HEK293 (cell line): ENCODE results near the gene ANKRD53.

Experiments
- GLI4 ChIP-seq: fragments of 450-650 bp; formaldehyde crosslinking; IDR thresholded peaks from 2 replicates; pipeline ENCODE4 v1.5.1; 2016; ENCODE audit warnings: missing biosample characterization, missing genetic modification characterization
- KLF16 ChIP-seq: fragments of 450-650 bp; formaldehyde crosslinking; IDR thresholded peaks from 2 replicates; pipeline ENCODE4 v1.5.1; 2017; ENCODE audit warnings: missing biosample characterization, missing genetic modification characterization
- MZF1 ChIP-seq: fragments of 450-650 bp; formaldehyde crosslinking; IDR thresholded peaks from 2 replicates; pipeline ENCODE4 v1.5.1; 2017; ENCODE audit warnings: missing biosample characterization, missing genetic modification characterization, borderline replicate concordance
- YY1 ChIP-seq: fragments of 450-650 bp; formaldehyde crosslinking; IDR thresholded peaks from 2 replicates; pipeline ENCODE4 v1.5.1; 2018; ENCODE audit warnings: missing biosample characterization, missing genetic modification characterization
- ZNF514 ChIP-seq: fragments of 450-650 bp; formaldehyde crosslinking; IDR thresholded peaks from 2 replicates; pipeline ENCODE4 v1.5.1; 2016; ENCODE audit warnings: missing biosample characterization, missing genetic modification characterization
- TF ChIP-seq, protein P1 (sequence below): fragments of 450-650 bp; IDR thresholded peaks from 2 replicates; pipeline ENCODE4 v1.5.1; 2018; ENCODE audit warnings: missing biosample characterization, mild to moderate bottlenecking, missing genetic modification characterization
- TF ChIP-seq, protein P2 (sequence below): fragments of 450-650 bp; formaldehyde crosslinking; IDR thresholded peaks from 2 replicates; pipeline ENCODE4 v1.5.1; 2016; ENCODE audit warnings: missing biosample characterization, missing genetic modification characterization

DNA sequence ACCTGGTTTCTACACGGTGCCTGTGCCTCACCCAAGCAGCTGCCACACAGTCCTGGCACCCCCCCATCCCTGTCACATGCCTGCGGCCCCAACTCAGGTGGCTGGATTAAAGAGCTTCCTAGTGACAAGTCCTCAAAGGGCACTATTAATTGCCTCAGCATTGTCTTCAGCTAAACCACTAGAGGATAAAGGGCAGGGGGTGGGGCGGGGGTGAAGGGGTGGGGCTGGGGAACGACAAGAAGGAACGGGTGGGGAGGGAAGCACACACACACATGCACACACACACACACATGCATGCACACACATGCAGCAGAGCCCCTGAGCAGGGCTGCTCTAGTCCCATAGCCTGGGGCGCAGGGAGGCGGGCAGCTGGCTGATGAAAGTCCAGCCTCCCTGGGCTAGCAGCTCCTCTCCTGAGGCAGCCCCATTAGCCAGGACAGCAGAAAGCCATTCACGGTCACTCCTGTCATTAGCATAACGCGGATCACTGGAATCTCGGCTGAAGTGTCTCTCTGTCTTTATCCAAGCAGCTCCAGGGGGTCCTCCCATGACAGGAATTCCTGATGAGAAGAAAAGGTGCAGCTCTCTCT, 23.6 kb downstream of the ANKRD53 start:
- no peak for TF ChIP-seq MZF1 (tag by site-specific recombination)
- no peak for TF ChIP-seq ZNF514 (tag by site-specific recombination)
- no peak for TF ChIP-seq YY1
- TF ChIP-seq, protein P1, sequence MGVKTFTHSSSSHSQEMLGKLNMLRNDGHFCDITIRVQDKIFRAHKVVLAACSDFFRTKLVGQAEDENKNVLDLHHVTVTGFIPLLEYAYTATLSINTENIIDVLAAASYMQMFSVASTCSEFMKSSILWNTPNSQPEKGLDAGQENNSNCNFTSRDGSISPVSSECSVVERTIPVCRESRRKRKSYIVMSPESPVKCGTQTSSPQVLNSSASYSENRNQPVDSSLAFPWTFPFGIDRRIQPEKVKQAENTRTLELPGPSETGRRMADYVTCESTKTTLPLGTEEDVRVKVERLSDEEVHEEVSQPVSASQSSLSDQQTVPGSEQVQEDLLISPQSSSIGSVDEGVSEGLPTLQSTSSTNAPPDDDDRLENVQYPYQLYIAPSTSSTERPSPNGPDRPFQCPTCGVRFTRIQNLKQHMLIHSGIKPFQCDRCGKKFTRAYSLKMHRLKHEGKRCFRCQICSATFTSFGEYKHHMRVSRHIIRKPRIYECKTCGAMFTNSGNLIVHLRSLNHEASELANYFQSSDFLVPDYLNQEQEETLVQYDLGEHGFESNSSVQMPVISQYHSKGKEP (tag by site-specific recombination): no peak
- TF ChIP-seq GLI4 (tag by site-specific recombination): no peak
- TF ChIP-seq KLF16 (tag by site-specific recombination): no peak
- TF ChIP-seq, protein P2, sequence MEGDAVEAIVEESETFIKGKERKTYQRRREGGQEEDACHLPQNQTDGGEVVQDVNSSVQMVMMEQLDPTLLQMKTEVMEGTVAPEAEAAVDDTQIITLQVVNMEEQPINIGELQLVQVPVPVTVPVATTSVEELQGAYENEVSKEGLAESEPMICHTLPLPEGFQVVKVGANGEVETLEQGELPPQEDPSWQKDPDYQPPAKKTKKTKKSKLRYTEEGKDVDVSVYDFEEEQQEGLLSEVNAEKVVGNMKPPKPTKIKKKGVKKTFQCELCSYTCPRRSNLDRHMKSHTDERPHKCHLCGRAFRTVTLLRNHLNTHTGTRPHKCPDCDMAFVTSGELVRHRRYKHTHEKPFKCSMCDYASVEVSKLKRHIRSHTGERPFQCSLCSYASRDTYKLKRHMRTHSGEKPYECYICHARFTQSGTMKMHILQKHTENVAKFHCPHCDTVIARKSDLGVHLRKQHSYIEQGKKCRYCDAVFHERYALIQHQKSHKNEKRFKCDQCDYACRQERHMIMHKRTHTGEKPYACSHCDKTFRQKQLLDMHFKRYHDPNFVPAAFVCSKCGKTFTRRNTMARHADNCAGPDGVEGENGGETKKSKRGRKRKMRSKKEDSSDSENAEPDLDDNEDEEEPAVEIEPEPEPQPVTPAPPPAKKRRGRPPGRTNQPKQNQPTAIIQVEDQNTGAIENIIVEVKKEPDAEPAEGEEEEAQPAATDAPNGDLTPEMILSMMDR (tag by site-specific recombination): no peak
